H1 (cell line): ENCODE measurements around the gene IPO9. TPM values are rescaled to one million over a fixed set of nuclear protein-coding genes. Genes with fewer than 3 reads are reported as not detected.

ENCODE experiments used
- CHD1 ChIP-seq: IDR thresholded peaks from 2 replicates; pipeline ENCODE4 v1.6.1; 2012; ENCODE audit warnings: low read depth, low read length, improper control_type of control experiment
- CHD2 ChIP-seq: IDR thresholded peaks from 2 replicates; pipeline ENCODE4 v1.6.1; 2012; ENCODE audit warnings: low read length, improper control_type of control experiment
- HDAC6 ChIP-seq: IDR thresholded peaks from one replicate; pipeline ENCODE4 v1.7.1; 2012; ENCODE audit warnings: low read depth, mild to moderate bottlenecking, inconsistent platforms, low read length, moderate library complexity
- SRF ChIP-seq: IDR thresholded peaks from 2 replicates; pipeline ENCODE4 v1.6.1; 2011; ENCODE audit warnings: mild to moderate bottlenecking, low read depth, low read length, moderate library complexity
- polyA plus RNA-seq, 7 experiments: library from polyadenylated mRNA; depleted of rRNA in 3 of 7; stranded (reverse) in 5 of 7; unstranded in 2 of 7; fragments of >200 nt in 5 of 7; fragments of 200-250 nt in 2 of 7; gene quantifications; 1 replicate in 5 of 7; 2 replicates in 1 of 7; 4 replicates in 1 of 7; pipeline versions ENCODE4 v1.2.1 to v1.2.3, GENCODE V29; 2011 to 2013; ENCODE audit warnings: missing spikeins in 2 of 7, mixed read lengths in 2 of 7
- total RNA-seq: library from RNA; stranded (reverse); fragmentation: NEBNext Ultra II Directional; extraction: Animal tissue kit (Norgen Biotek cat#: 25700); gene quantifications from 2 replicates; pipeline ENCODE4 v1.2.1, GENCODE V29; 2021
- TF ChIP-seq, protein P1 (sequence below): IDR thresholded peaks from 2 replicates; pipeline ENCODE4 v1.6.1; 2012; ENCODE audit warnings: inconsistent platforms

Gene IPO9
- total and polyA plus RNA-seq, 2 of the 8 experiments (the other 6 are each of a cell fraction or from before 2014, with no cell fraction given) = 61.0 to 122 TPM

DNA sequence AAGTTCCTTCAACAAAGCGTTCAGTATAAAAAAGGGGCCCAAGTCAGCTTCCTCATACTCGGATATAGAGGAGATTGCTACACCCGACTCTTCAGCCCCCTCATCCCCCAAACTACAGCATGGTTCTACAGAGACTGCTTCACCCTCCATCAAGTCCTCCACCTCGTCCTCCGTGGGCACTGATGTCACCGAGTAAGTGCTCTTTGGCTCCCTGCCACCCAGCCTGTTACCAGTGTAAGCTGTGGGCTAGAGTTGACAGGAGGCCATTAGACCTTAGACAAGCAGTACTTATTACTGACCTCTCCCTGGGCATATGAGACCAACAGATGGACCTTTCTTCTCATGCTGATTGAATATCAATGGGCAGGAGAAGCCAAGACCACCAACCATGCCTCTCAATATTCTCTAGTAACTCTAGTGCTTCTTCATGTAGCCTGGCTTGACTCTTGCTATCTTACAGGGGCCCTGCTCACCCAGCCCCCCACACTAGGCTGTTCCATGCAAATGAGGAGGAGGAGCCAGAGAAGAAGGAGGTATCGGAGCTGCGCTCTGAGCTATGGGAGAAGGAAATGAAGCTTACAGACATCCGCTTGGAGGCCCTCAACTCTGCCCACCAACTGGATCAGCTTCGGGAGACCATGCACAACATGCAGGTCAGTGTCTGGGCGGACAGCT is 20.9 kb upstream of the IPO9 start (continued):
- TF ChIP-seq CHD1 (no peak), HDAC6 (no peak), CHD2 (no peak), SRF (no peak)
- TF ChIP-seq, protein P1, sequence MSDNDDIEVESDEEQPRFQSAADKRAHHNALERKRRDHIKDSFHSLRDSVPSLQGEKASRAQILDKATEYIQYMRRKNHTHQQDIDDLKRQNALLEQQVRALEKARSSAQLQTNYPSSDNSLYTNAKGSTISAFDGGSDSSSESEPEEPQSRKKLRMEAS = no peak
